ENCODE measurements around the gene LRRC26. TPM values are rescaled to one million over a fixed set of nuclear protein-coding genes. Genes with fewer than 3 reads are reported as not detected.

LRRC26 gene
- total RNA-seq, 1 donor = not detected

- TF ChIP-seq CTCF (IDR thresholded peaks at IDR 0.05; ENCODE audit: insufficient read depth, low read depth, low read length) = no peak
- DNase-seq (ENCODE audit: low read depth) = no peak
- no peak overlapping the region for H3K4me3 ChIP-seq (ENCODE audit: low read depth, low read length)
Observed at GRCh38 chr9:137214620-137215019, 44.8 kb upstream of the LRRC26 start.

- DNase-seq (ENCODE audit: low read depth) = no peak
- no peak for TF ChIP-seq CTCF (IDR thresholded peaks at IDR 0.05; ENCODE audit: insufficient read depth, low read depth, low read length)
- H3K4me3 ChIP-seq (ENCODE audit: low read depth, low read length) = no peak overlapping the region
Observed at GRCh38 chr9:137213160-137214060, 43.6 kb upstream of the LRRC26 start.

- no peak for DNase-seq (ENCODE audit: low read depth)
- H3K4me3 ChIP-seq (ENCODE audit: low read depth, low read length) = no peak overlapping the region
- no peak for TF ChIP-seq CTCF (IDR thresholded peaks at IDR 0.05; ENCODE audit: insufficient read depth, low read depth, low read length)
Observed at GRCh38 chr9:137212520-137212919, 42.7 kb upstream of the LRRC26 start.

- H3K4me3 ChIP-seq (ENCODE audit: low read depth, low read length) = no peak overlapping the region
- DNase-seq (ENCODE audit: low read depth) = no peak
- no peak for TF ChIP-seq CTCF (IDR thresholded peaks at IDR 0.05; ENCODE audit: insufficient read depth, low read depth, low read length)
Observed at GRCh38 chr9:137211532-137211931, 41.7 kb upstream of the LRRC26 start.

GRCh38 chr9:137206602-137207001 is 36.8 kb upstream of the LRRC26 start:
- peak overlapping the region; percentile 96 for H3K4me3 ChIP-seq (ENCODE audit: low read depth, low read length)
- TF ChIP-seq CTCF (IDR thresholded peaks at IDR 0.05; ENCODE audit: insufficient read depth, low read depth, low read length) = no peak
- no peak for DNase-seq (ENCODE audit: low read depth)

- peak within 1 kb of the TSS; percentile 96 for H3K4me3 ChIP-seq (ENCODE audit: low read depth, low read length)
- DNase-seq (ENCODE audit: low read depth) = peak; percentile 85
- no peak for TF ChIP-seq CTCF (IDR thresholded peaks at IDR 0.05; ENCODE audit: insufficient read depth, low read depth, low read length)
Observed at GRCh38 chr9:137205126-137206069, 35.5 kb upstream of the LRRC26 start, which contains the start of the genes NDOR1 and TMEM203. Gene NDOR1 (plus strand): TSS chr9:137205700. CDS start chr9:137205778, 78 bp downstream. Gene TMEM203 (minus strand): TSS chr9:137205648. CDS start chr9:137205414, 234 bp downstream.

All from fibroblast of villous mesenchyme (primary cell).